GM06990 (cell line): ENCODE results near the gene FBXO30.

Source experiments
- DNase-seq: peaks from one replicate; pipeline ENCODE4 v3.0.0-alpha.2; 2011; ENCODE audit not compliant: insufficient read length; ENCODE audit errors: extremely low read depth
- H3K27me3 ChIP-seq: replicated peaks from 2 replicates; pipeline ENCODE4 v1.6.0; 2011; ENCODE audit warnings: low read length; ENCODE audit not compliant: control insufficient read depth, insufficient read depth
- H3K36me3 ChIP-seq: 2 replicates; pipeline ENCODE4 v1.5.1; 2011; ENCODE audit warnings: low read length; ENCODE audit not compliant: control insufficient read depth, insufficient read depth
- H3K4me3 ChIP-seq: replicated peaks from 2 replicates; pipeline ENCODE4 v1.5.1; 2011; ENCODE audit warnings: low read depth, mild to moderate bottlenecking, control low read depth, low read length
- TF ChIP-seq, protein P1 (sequence below): IDR thresholded peaks from 2 replicates; pipeline ENCODE4 v1.5.1; 2011; ENCODE audit warnings: low read length, control low read depth, mild to moderate bottlenecking, inconsistent platforms; ENCODE audit not compliant: insufficient read depth, poor library complexity, severe bottlenecking

Gene FBXO30

DNA sequence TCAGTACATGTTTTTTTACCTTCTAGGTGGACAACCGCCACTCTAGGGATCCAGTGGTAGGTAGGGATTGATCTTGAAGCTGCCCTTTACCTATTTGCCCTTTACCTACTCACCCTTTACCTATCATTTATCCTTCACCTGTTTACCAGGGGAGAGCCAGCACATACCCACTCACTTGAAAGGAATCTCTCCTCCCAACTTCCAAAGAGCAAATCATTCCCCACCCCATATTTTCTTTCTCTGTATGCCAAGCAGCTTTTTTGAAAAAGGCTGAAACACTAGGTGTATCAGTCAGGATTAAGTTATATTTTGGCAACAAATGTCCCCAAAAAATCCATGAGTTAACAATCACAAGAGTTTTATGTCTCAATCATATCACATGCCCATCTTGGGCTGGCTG is 68.7 kb downstream of the FBXO30 start:
- DNase-seq, result no peak
- Histone ChIP-seq H3K27me3 (no peaks in the 10 kb centered on the region), H3K36me3 (no peaks in the 10 kb centered on the region), H3K4me3 (no peak overlapping the region)
- TF ChIP-seq, protein P1, sequence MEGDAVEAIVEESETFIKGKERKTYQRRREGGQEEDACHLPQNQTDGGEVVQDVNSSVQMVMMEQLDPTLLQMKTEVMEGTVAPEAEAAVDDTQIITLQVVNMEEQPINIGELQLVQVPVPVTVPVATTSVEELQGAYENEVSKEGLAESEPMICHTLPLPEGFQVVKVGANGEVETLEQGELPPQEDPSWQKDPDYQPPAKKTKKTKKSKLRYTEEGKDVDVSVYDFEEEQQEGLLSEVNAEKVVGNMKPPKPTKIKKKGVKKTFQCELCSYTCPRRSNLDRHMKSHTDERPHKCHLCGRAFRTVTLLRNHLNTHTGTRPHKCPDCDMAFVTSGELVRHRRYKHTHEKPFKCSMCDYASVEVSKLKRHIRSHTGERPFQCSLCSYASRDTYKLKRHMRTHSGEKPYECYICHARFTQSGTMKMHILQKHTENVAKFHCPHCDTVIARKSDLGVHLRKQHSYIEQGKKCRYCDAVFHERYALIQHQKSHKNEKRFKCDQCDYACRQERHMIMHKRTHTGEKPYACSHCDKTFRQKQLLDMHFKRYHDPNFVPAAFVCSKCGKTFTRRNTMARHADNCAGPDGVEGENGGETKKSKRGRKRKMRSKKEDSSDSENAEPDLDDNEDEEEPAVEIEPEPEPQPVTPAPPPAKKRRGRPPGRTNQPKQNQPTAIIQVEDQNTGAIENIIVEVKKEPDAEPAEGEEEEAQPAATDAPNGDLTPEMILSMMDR, result no peak

DNA sequence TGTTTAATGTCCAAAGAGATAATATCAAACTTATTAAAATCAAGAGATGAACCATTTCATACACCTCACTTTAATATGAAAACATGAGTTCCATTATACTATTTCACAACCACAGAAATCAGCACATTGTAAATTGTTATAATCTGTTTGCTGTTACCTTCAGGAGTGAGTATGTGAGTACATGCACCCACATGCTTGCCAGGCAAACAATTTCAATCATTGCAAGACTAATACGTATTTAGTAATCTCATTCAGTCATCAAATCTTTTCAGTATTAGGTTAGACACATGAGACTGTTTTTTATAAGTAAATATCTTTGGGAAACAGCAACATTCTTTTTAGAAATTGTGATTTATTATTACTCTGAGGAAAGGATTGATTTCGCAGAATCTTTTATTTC is 70.0 kb downstream of the FBXO30 start:
- H3K4me3 ChIP-seq, result no peak overlapping the region
- no peaks in the 10 kb centered on the region for H3K36me3 ChIP-seq
- no peaks in the 10 kb centered on the region for H3K27me3 ChIP-seq
- TF ChIP-seq, protein P1, result no peak
- DNase-seq, result no peak
